Neural progenitor cell (in vitro differentiated cells): Measurements from ENCODE around the gene MTIF3.

ENCODE experiments used
- CTCF ChIP-seq: fragments of 200-600 bp; sonication (generic); IDR thresholded peaks from 2 replicates; pipeline ENCODE4 v1.5.1; 2017; ENCODE audit warnings: antibody characterized with exemption, mild to moderate bottlenecking
- EZH2 ChIP-seq: fragments of 200-600 bp; sonication (generic); IDR thresholded peaks from 2 replicates; pipeline ENCODE4 v1.6.1; 2017; ENCODE audit warnings: antibody characterized with exemption, mild to moderate bottlenecking, moderate library complexity
- EZH2phosphoT487 ChIP-seq: fragments of 200-600 bp; sonication (generic); IDR thresholded peaks from 2 replicates; pipeline ENCODE4 v1.6.1; 2017; ENCODE audit warnings: antibody characterized with exemption

GRCh38 chr13:27442071-27442647 lies 8.2 kb downstream of the MTIF3 start:
- TF ChIP-seq EZH2phosphoT487, result no peak
- TF ChIP-seq CTCF, result no peak
- no peak for TF ChIP-seq EZH2
